GM23338 (cell line): ENCODE results near the gene WNT8A. TPM values are rescaled to one million over a fixed set of nuclear protein-coding genes. Genes with fewer than 3 reads are reported as not detected.

ENCODE experiments used
- ATAC-seq: fragments of 200-7000 bp; cut with Tn5 transposase; 3 replicates; pipeline ENCODE4 v1.9.1; 2020
- DNase-seq: peaks from one replicate; pipeline ENCODE4 v3.0.0-alpha.2; 2015; ENCODE audit warnings: low spot score
- H2AFZ ChIP-seq: fragments of 200-600 bp; sonication (generic); 2 replicates; pipeline ENCODE4 v1.8.0; 2016; ENCODE audit warnings: antibody characterized with exemption, mild to moderate bottlenecking, moderate library complexity
- H3F3A ChIP-seq: fragments of 200-600 bp; sonication (generic); replicated peaks from 2 replicates; pipeline ENCODE4 v1.8.0; 2017; ENCODE audit warnings: antibody characterized with exemption, mixed run types, low read depth
- H3K27ac ChIP-seq: fragments of 200-600 bp; sonication (generic); 2 replicates; pipeline ENCODE4 v1.6.1; 2016; ENCODE audit warnings: low read depth
- H3K27me3 ChIP-seq: fragments of 200-600 bp; sonication (generic); 2 replicates; pipeline ENCODE4 v1.8.0; 2016; ENCODE audit warnings: mild to moderate bottlenecking, mixed run types, moderate library complexity; ENCODE audit not compliant: insufficient read depth
- H3K36me3 ChIP-seq: fragments of 200-600 bp; sonication (generic); 2 replicates; pipeline ENCODE4 v1.8.0; 2016; ENCODE audit warnings: mild to moderate bottlenecking; ENCODE audit not compliant: insufficient read depth
- H3K4me1 ChIP-seq: fragments of 200-600 bp; sonication (generic); 2 replicates; pipeline ENCODE4 v1.8.0; 2016; ENCODE audit warnings: mild to moderate bottlenecking, moderate library complexity; ENCODE audit not compliant: insufficient read depth
- H3K4me2 ChIP-seq: fragments of 200-600 bp; sonication (generic); 2 replicates; pipeline ENCODE4 v1.7.1; 2017; ENCODE audit warnings: mixed run types
- H3K4me3 ChIP-seq: fragments of 200-600 bp; sonication (generic); 2 replicates; pipeline ENCODE4 v1.6.1; 2016; ENCODE audit warnings: mixed run types
- H3K79me2 ChIP-seq: fragments of 200-600 bp; sonication (generic); replicated peaks from 2 replicates; pipeline ENCODE4 v1.8.0; 2017; ENCODE audit warnings: mild to moderate bottlenecking; ENCODE audit not compliant: insufficient read depth
- H3K9me2 ChIP-seq: fragments of 200-600 bp; sonication (generic); 2 replicates; pipeline ENCODE4 v1.8.0; 2017; ENCODE audit not compliant: insufficient read depth
- H4K20me1 ChIP-seq: fragments of 200-600 bp; sonication (generic); replicated peaks from 2 replicates; pipeline ENCODE4 v1.8.0; 2017; ENCODE audit warnings: mild to moderate bottlenecking; ENCODE audit not compliant: insufficient read depth
- H3K27ac Mint-ChIP-seq: 2 replicates; pipeline ENCODE4 v1.8.0; 2020; ENCODE audit warnings: inconsistent platforms, mild to moderate bottlenecking, moderate library complexity, mixed read lengths
- H3K27me3 Mint-ChIP-seq: 3 replicates; pipeline ENCODE4 v1.8.0; 2022; ENCODE audit warnings: low read depth, mild to moderate bottlenecking, moderate library complexity, mixed read lengths, inconsistent platforms; ENCODE audit not compliant: insufficient read depth, poor library complexity
- H3K36me3 Mint-ChIP-seq: 3 replicates; pipeline ENCODE4 v1.8.0; 2021; ENCODE audit warnings: low read depth, mild to moderate bottlenecking, inconsistent platforms, moderate library complexity, mixed read lengths
- H3K4me1 Mint-ChIP-seq: 3 replicates; pipeline ENCODE4 v1.8.0; 2020; ENCODE audit warnings: mild to moderate bottlenecking, inconsistent platforms, mixed read lengths
- H3K4me3 Mint-ChIP-seq: 3 replicates; pipeline ENCODE4 v1.8.0; 2021; ENCODE audit warnings: moderate library complexity, mild to moderate bottlenecking, inconsistent platforms, mixed read lengths
- H3K9me3 Mint-ChIP-seq: 3 replicates; pipeline ENCODE4 v1.8.0; 2020; ENCODE audit warnings: moderate library complexity, mild to moderate bottlenecking, inconsistent platforms, mixed read lengths
- CREB1 ChIP-seq: fragments of 250-450 bp; sonication (Bioruptor Pico); IDR thresholded peaks from 2 replicates; pipeline ENCODE4 v1.5.0; 2020; ENCODE audit warnings: low read depth, mild to moderate bottlenecking, moderate library complexity
- EZH2 ChIP-seq: fragments of 200-600 bp; sonication (generic); IDR thresholded peaks from one replicate; pipeline ENCODE4 v1.8.0; 2017; ENCODE audit warnings: antibody characterized with exemption, mild to moderate bottlenecking, low read depth; ENCODE audit not compliant: unreplicated experiment
- EZH2phosphoT487 ChIP-seq: fragments of 200-600 bp; sonication (generic); IDR thresholded peaks from one replicate; pipeline ENCODE4 v1.8.1; 2018; ENCODE audit warnings: antibody characterized with exemption; ENCODE audit not compliant: unreplicated experiment
- JUNB ChIP-seq: IDR thresholded peaks from one replicate; pipeline ENCODE4 v1.6.1; 2016; ENCODE audit warnings: antibody characterized with exemption; ENCODE audit not compliant: unreplicated experiment
- NANOG ChIP-seq: IDR thresholded peaks from 2 replicates; pipeline ENCODE4 v1.6.1; 2016; ENCODE audit warnings: antibody characterized with exemption, borderline replicate concordance
- POLR2AphosphoS5 ChIP-seq: IDR thresholded peaks from 2 replicates; pipeline ENCODE4 v1.6.1; 2016; ENCODE audit warnings: antibody characterized with exemption, low read depth
- REST ChIP-seq: IDR thresholded peaks from one replicate; pipeline ENCODE4 v1.6.1; 2018; ENCODE audit warnings: antibody characterized with exemption; ENCODE audit not compliant: unreplicated experiment
- STAT1 ChIP-seq: IDR thresholded peaks from one replicate; pipeline ENCODE4 v1.6.1; 2016; ENCODE audit warnings: antibody characterized with exemption; ENCODE audit not compliant: unreplicated experiment
- ZNF114 ChIP-seq: fragments of 250-450 bp; sonication (Bioruptor Pico); IDR thresholded peaks from 2 replicates; pipeline ENCODE4 v1.5.0; 2020; ENCODE audit warnings: mild to moderate bottlenecking, moderate library complexity
- ZNF331 ChIP-seq: fragments of 250-450 bp; sonication (Bioruptor Pico); IDR thresholded peaks from 2 replicates; pipeline ENCODE4 v1.5.0; 2020; ENCODE audit warnings: low read depth, mild to moderate bottlenecking, moderate library complexity
- polyA plus RNA-seq: library from polyadenylated mRNA; unstranded; fragments of >200 nt; fragmentation: Nextera tagmentation; extraction: Ambion mirVana; gene quantifications from 2 replicates; pipeline ENCODE4 v1.2.1, GENCODE V29; 2016
- total RNA-seq: library from RNA; depleted of rRNA; stranded (reverse); fragments of >200 nt; shearing (Covaris generic); gene quantifications from 2 replicates; pipeline ENCODE4 v1.2.3, GENCODE V29; 2014
- TF ChIP-seq, protein P1 (sequence below), 2 experiments: fragments of 200-600 bp in 1 of 2; sonication (generic) in 1 of 2; conservative IDR thresholded peaks; 2 replicates each; pipeline versions ENCODE4 v1.5.1 to v1.6.1; 2016 to 2017; ENCODE audit warnings: antibody characterized with exemption in 2 of 2, low read depth in 2 of 2, mild to moderate bottlenecking in 2 of 2, moderate library complexity in 1 of 2
- TF ChIP-seq, protein P2 (sequence below): IDR thresholded peaks from 2 replicates; pipeline ENCODE4 v1.6.1; 2016; ENCODE audit warnings: antibody characterized with exemption
- TF ChIP-seq, protein P3 (sequence below): fragments of 250-450 bp; sonication (Bioruptor Pico); IDR thresholded peaks from 2 replicates; pipeline ENCODE4 v1.5.0; 2020; ENCODE audit warnings: mild to moderate bottlenecking, moderate library complexity

The WNT8A gene
- total and polyA plus RNA-seq, 2 experiments from 2014 or later: not detected

DNA sequence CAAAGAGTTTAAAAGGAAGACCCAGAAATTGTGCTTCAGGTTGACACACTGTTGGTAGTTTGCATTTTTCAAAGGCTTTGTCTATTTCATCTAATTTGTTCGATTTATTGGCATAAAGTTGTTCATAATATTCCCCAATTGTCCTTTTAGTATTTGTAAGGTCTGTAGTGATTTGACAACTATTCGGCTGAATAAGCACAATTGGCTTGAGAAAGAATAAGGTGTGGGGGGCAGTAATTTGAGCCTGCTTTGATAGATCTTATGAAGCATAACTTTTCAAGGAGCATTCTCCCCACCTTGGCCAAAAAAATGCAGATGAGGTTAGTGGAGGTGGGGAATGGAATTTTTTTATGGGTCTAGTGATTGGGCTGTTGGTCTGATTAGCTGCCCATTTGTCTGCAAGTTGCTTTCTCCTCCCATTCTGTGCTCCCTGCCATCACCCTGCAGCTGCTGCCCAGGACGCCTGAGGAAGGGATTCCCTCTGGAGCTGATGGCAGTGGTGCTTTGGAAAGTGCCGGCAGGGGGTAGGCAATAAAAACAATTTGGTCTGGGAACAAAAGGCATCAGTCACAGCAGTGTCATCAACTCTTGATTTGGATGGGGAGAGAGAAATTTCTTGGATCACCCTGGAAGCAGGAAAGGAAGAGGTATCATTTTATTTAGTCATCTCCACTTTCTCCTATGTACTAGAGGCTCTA lies 26.6 kb downstream of the WNT8A start:
- DNase-seq: peak; percentile 44
- H3K4me3 ChIP-seq: no peak overlapping the region
- H3K9me2 ChIP-seq: no peaks in the 10 kb centered on the region
- peaks cover 2% of the 10 kb centered on the region for H3K27me3 Mint-ChIP-seq
- peaks cover 12% of the 10 kb centered on the region for H3K4me1 ChIP-seq
- no peak overlapping the region for H3K27ac ChIP-seq
- H4K20me1 ChIP-seq: 0 out of 2 replicates have a peak, but pooled peaks cover 3% of the 10 kb centered on the region
- TF ChIP-seq ZNF331 (CRISPR knock-in tag): no peak
- TF ChIP-seq JUNB: no peak
- TF ChIP-seq STAT1: no peak
- TF ChIP-seq, protein P1, sequence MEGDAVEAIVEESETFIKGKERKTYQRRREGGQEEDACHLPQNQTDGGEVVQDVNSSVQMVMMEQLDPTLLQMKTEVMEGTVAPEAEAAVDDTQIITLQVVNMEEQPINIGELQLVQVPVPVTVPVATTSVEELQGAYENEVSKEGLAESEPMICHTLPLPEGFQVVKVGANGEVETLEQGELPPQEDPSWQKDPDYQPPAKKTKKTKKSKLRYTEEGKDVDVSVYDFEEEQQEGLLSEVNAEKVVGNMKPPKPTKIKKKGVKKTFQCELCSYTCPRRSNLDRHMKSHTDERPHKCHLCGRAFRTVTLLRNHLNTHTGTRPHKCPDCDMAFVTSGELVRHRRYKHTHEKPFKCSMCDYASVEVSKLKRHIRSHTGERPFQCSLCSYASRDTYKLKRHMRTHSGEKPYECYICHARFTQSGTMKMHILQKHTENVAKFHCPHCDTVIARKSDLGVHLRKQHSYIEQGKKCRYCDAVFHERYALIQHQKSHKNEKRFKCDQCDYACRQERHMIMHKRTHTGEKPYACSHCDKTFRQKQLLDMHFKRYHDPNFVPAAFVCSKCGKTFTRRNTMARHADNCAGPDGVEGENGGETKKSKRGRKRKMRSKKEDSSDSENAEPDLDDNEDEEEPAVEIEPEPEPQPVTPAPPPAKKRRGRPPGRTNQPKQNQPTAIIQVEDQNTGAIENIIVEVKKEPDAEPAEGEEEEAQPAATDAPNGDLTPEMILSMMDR (conservative IDR thresholded peaks at IDR 0.05; ENCODE audit: low read depth in 2 of 2): no peak
- no peak for TF ChIP-seq CREB1 (CRISPR knock-in tag)
- TF ChIP-seq EZH2phosphoT487: no peak
- TF ChIP-seq, protein P2, sequence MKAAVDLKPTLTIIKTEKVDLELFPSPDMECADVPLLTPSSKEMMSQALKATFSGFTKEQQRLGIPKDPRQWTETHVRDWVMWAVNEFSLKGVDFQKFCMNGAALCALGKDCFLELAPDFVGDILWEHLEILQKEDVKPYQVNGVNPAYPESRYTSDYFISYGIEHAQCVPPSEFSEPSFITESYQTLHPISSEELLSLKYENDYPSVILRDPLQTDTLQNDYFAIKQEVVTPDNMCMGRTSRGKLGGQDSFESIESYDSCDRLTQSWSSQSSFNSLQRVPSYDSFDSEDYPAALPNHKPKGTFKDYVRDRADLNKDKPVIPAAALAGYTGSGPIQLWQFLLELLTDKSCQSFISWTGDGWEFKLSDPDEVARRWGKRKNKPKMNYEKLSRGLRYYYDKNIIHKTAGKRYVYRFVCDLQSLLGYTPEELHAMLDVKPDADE: no peak
- TF ChIP-seq, protein P3, sequence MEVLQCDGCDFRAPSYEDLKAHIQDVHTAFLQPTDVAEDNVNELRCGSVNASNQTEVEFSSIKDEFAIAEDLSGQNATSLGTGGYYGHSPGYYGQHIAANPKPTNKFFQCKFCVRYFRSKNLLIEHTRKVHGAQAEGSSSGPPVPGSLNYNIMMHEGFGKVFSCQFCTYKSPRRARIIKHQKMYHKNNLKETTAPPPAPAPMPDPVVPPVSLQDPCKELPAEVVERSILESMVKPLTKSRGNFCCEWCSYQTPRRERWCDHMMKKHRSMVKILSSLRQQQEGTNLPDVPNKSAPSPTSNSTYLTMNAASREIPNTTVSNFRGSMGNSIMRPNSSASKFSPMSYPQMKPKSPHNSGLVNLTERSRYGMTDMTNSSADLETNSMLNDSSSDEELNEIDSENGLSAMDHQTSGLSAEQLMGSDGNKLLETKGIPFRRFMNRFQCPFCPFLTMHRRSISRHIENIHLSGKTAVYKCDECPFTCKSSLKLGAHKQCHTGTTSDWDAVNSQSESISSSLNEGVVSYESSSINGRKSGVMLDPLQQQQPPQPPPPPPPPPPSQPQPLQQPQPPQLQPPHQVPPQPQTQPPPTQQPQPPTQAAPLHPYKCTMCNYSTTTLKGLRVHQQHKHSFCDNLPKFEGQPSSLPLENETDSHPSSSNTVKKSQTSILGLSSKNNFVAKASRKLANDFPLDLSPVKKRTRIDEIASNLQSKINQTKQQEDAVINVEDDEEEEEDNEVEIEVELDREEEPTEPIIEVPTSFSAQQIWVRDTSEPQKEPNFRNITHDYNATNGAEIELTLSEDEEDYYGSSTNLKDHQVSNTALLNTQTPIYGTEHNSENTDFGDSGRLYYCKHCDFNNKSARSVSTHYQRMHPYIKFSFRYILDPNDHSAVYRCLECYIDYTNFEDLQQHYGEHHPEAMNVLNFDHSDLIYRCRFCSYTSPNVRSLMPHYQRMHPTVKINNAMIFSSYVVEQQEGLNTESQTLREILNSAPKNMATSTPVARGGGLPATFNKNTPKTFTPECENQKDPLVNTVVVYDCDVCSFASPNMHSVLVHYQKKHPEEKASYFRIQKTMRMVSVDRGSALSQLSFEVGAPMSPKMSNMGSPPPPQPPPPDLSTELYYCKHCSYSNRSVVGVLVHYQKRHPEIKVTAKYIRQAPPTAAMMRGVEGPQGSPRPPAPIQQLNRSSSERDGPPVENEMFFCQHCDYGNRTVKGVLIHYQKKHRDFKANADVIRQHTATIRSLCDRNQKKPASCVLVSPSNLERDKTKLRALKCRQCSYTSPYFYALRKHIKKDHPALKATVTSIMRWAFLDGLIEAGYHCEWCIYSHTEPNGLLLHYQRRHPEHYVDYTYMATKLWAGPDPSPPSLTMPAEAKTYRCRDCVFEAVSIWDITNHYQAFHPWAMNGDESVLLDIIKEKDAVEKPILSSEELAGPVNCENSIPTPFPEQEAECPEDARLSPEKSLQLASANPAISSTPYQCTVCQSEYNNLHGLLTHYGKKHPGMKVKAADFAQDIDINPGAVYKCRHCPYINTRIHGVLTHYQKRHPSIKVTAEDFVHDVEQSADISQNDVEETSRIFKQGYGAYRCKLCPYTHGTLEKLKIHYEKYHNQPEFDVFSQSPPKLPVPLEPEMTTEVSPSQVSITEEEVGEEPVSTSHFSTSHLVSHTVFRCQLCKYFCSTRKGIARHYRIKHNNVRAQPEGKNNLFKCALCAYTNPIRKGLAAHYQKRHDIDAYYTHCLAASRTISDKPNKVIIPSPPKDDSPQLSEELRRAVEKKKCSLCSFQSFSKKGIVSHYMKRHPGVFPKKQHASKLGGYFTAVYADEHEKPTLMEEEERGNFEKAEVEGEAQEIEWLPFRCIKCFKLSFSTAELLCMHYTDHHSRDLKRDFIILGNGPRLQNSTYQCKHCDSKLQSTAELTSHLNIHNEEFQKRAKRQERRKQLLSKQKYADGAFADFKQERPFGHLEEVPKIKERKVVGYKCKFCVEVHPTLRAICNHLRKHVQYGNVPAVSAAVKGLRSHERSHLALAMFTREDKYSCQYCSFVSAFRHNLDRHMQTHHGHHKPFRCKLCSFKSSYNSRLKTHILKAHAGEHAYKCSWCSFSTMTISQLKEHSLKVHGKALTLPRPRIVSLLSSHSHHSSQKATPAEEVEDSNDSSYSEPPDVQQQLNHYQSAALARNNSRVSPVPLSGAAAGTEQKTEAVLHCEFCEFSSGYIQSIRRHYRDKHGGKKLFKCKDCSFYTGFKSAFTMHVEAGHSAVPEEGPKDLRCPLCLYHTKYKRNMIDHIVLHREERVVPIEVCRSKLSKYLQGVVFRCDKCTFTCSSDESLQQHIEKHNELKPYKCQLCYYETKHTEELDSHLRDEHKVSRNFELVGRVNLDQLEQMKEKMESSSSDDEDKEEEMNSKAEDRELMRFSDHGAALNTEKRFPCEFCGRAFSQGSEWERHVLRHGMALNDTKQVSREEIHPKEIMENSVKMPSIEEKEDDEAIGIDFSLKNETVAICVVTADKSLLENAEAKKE (CRISPR knock-in tag): no peak
- no peak for TF ChIP-seq NANOG
- no peak for TF ChIP-seq POLR2AphosphoS5
- no peak for TF ChIP-seq ZNF114 (CRISPR knock-in tag)
- TF ChIP-seq EZH2: no peak
- no peak for TF ChIP-seq REST
- peak; percentile 91 for ATAC-seq
- no peak overlapping the region for H3K27ac Mint-ChIP-seq
- no peaks in the 10 kb centered on the region for H3K36me3 Mint-ChIP-seq
- H3K27me3 ChIP-seq: no peaks in the 10 kb centered on the region
- no peaks in the 10 kb centered on the region for H3K79me2 ChIP-seq
- no peak overlapping the region for H2AFZ ChIP-seq
- H3K36me3 ChIP-seq: no peaks in the 10 kb centered on the region
- peak overlapping the region; percentile 14; the same call in 1 of the 2 replicates for H3K4me2 ChIP-seq
- H3K4me3 Mint-ChIP-seq: no peak overlapping the region
- peaks cover 14% of the 10 kb centered on the region for H3K4me1 Mint-ChIP-seq
- no peaks in the 10 kb centered on the region for H3K9me3 Mint-ChIP-seq
- no peaks in the 10 kb centered on the region for H3F3A ChIP-seq
